Large intestine (tissue), 3 donors: ENCODE data around the gene PRIMA1. TPM values are rescaled to one million over a fixed set of nuclear protein-coding genes. Genes with fewer than 3 reads are reported as not detected.

ENCODE experiments used
- DNase-seq, 2 donors: peaks; one replicate each; pipeline versions ENCODE4 v3.0.0 to v3.0.0-alpha.2; 2013
- H3K27ac ChIP-seq: one replicate; pipeline ENCODE4 v1.5.1; 2013; ENCODE audit warnings: low read length
- H3K27me3 ChIP-seq: 2 replicates; pipeline ENCODE4 v1.6.1; 2013; ENCODE audit warnings: low read length; ENCODE audit not compliant: control insufficient read depth, insufficient read depth
- H3K36me3 ChIP-seq: 2 replicates; pipeline ENCODE4 v1.6.1; 2013; ENCODE audit warnings: low read length; ENCODE audit not compliant: control insufficient read depth, insufficient read depth
- H3K4me1 ChIP-seq: one replicate; pipeline ENCODE4 v1.6.1; 2013; ENCODE audit warnings: low read length; ENCODE audit not compliant: control insufficient read depth, insufficient read depth
- H3K4me3 ChIP-seq: one replicate; pipeline ENCODE4 v1.5.1; 2013; ENCODE audit warnings: low read length
- H3K9me3 ChIP-seq: one replicate; pipeline ENCODE4 v1.6.1; 2013; ENCODE audit warnings: mild to moderate bottlenecking, low read depth, low read length, moderate library complexity; ENCODE audit not compliant: control insufficient read depth
- WGBS: methylation state at CpG from one replicate; pipeline ENCODE4 v1.1.5; 2013; ENCODE audit warnings: low lambda C conversion rate; ENCODE audit not compliant: insufficient coverage; 5-methylcytosine and 5-hydroxymethylcytosine counted together
- polyA plus RNA-seq: library from polyadenylated mRNA; unstranded; fragments of 120-200 nt; gene quantifications from one replicate; pipeline ENCODE4 v1.2.1, GENCODE V29; 2013

PRIMA1 gene
- polyA plus RNA-seq, 1 donor, result 9.2 TPM

GRCh38 chr14:93676416-93676958 lies 111.8 kb downstream of the PRIMA1 start:
- Histone ChIP-seq H3K27ac (no peak overlapping the region), H3K9me3 (no peaks in the 10 kb centered on the region), H3K4me3 (no peak overlapping the region), H3K27me3 (no peaks in the 10 kb centered on the region), H3K4me1 (no peaks in the 10 kb centered on the region), H3K36me3 (no peaks in the 10 kb centered on the region)
- no peak for DNase-seq
- no CpG with 5 or more reads among the region's 2 CpGs for WGBS

GRCh38 chr14:93675651-93676050 lies 112.6 kb downstream of the PRIMA1 start:
- H3K27ac ChIP-seq, result no peak overlapping the region
- H3K27me3 ChIP-seq, result no peaks in the 10 kb centered on the region
- no peaks in the 10 kb centered on the region for H3K4me1 ChIP-seq
- no peaks in the 10 kb centered on the region for H3K9me3 ChIP-seq
- H3K4me3 ChIP-seq, result no peak overlapping the region
- no peak for DNase-seq
- H3K36me3 ChIP-seq, result no peaks in the 10 kb centered on the region

GRCh38 chr14:93674343-93674742 lies 113.9 kb downstream of the PRIMA1 start:
- H3K4me3 ChIP-seq, result no peak overlapping the region
- H3K4me1 ChIP-seq, result no peaks in the 10 kb centered on the region
- WGBS, result no CpG with 5 or more reads among the region's 1 CpG

GRCh38 chr14:93669632-93670031 lies 118.7 kb downstream of the PRIMA1 start:
- Histone ChIP-seq H3K36me3 (no peaks in the 10 kb centered on the region), H3K27me3 (peaks cover 4% of the 10 kb centered on the region), H3K9me3 (peaks cover 10% of the 10 kb centered on the region), H3K4me3 (no peak overlapping the region), H3K4me1 (no peaks in the 10 kb centered on the region), H3K27ac (no peak overlapping the region)
- WGBS, result no CpG with 5 or more reads among the region's 4 CpGs
- no peak for DNase-seq

More at GRCh38 chr14:93674343-93674742, 113.9 kb downstream of the PRIMA1 start:
- Histone ChIP-seq H3K27ac (no peak overlapping the region), H3K27me3 (peaks cover 4% of the 10 kb centered on the region), H3K9me3 (no peaks in the 10 kb centered on the region), H3K36me3 (no peaks in the 10 kb centered on the region)
- no peak for DNase-seq

Other genes starting within 250 kb of the PRIMA1 start
- not detected for gene FAM181A, start 138.9 kb upstream of the PRIMA1 start, polyA plus RNA-seq
- gene ASB2, start 188.1 kb upstream of the PRIMA1 start, polyA plus RNA-seq, result 12.1 TPM
- gene CCDC197, start 208.8 kb upstream of the PRIMA1 start, polyA plus RNA-seq, result not detected
- gene OTUB2, start 237.9 kb upstream of the PRIMA1 start, polyA plus RNA-seq, result 0.93 TPM